Colonic mucosa (tissue), 4 donors: ENCODE data around the gene FAM237A. TPM values are rescaled to one million over a fixed set of nuclear protein-coding genes. Genes with fewer than 3 reads are reported as not detected.

Experiments used
- DNase-seq: peaks from one replicate; pipeline ENCODE4 v3.0.0-alpha.2; 2020
- H3K27ac ChIP-seq: fragments of 200-600 bp; one replicate; pipeline ENCODE4 v1.8.0; 2021
- H3K27me3 ChIP-seq: fragments of 200-600 bp; one replicate; pipeline ENCODE4 v1.8.0; 2021
- H3K36me3 ChIP-seq: fragments of 200-600 bp; one replicate; pipeline ENCODE4 v1.8.0; 2021
- H3K4me1 ChIP-seq: fragments of 200-600 bp; one replicate; pipeline ENCODE4 v1.8.0; 2021; ENCODE audit warnings: mild to moderate bottlenecking
- H3K4me3 ChIP-seq: fragments of 200-600 bp; one replicate; pipeline ENCODE4 v1.8.0; 2021
- H3K9ac ChIP-seq, 2 donors: one replicate each; pipeline ENCODE4 v1.7.0; 2013; ENCODE audit warnings: control low read depth in 2 of 2, low read depth in 2 of 2, low read length in 2 of 2
- H3K9me3 ChIP-seq: fragments of 200-600 bp; one replicate; pipeline ENCODE4 v1.8.0; 2021
- intact Hi-C: fragments of 100-400 bp; cut with DNase I; formaldehyde crosslinking; loops from one replicate; pipeline ENCODE4 v1.14.1; 2022
- total RNA-seq, 2 donors: library from RNA; stranded (reverse); fragmentation: NEBNext Ultra II Directional in 1 of 2; extraction: Animal tissue kit (Norgen Biotek cat#: 25700) in 1 of 2; gene quantifications; one replicate each; pipeline ENCODE4 v1.2.1, GENCODE V29; 2021
- TF ChIP-seq, protein P1 (sequence below): fragments of 200-600 bp; IDR thresholded peaks from one replicate; pipeline ENCODE4 v1.8.0; 2022; ENCODE audit warnings: antibody characterized with exemption, mild to moderate bottlenecking
- donor health status: healthy.
- donor health status: DM: no; HTN: no; CAD: no.
- donor health status: DM: no; HTN: no; CAD: no.

The FAM237A gene
- total RNA-seq, 2 donors from 2014 or later: not detected

- TF ChIP-seq, protein P1, sequence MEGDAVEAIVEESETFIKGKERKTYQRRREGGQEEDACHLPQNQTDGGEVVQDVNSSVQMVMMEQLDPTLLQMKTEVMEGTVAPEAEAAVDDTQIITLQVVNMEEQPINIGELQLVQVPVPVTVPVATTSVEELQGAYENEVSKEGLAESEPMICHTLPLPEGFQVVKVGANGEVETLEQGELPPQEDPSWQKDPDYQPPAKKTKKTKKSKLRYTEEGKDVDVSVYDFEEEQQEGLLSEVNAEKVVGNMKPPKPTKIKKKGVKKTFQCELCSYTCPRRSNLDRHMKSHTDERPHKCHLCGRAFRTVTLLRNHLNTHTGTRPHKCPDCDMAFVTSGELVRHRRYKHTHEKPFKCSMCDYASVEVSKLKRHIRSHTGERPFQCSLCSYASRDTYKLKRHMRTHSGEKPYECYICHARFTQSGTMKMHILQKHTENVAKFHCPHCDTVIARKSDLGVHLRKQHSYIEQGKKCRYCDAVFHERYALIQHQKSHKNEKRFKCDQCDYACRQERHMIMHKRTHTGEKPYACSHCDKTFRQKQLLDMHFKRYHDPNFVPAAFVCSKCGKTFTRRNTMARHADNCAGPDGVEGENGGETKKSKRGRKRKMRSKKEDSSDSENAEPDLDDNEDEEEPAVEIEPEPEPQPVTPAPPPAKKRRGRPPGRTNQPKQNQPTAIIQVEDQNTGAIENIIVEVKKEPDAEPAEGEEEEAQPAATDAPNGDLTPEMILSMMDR: no peak
- Histone ChIP-seq H3K9ac (no peak overlapping the region), H3K4me3 (no peak overlapping the region), H3K27me3 (no peaks in the 10 kb centered on the region), H3K9me3 (no peaks in the 10 kb centered on the region), H3K36me3 (no peaks in the 10 kb centered on the region), H3K27ac (no peak overlapping the region), H3K4me1 (no peaks in the 10 kb centered on the region)
- intact Hi-C loops: no loop called here
- no peak for DNase-seq
Measured at GRCh38 chr2:206626108-206626507, 16.2 kb upstream of the FAM237A start.

DNA sequence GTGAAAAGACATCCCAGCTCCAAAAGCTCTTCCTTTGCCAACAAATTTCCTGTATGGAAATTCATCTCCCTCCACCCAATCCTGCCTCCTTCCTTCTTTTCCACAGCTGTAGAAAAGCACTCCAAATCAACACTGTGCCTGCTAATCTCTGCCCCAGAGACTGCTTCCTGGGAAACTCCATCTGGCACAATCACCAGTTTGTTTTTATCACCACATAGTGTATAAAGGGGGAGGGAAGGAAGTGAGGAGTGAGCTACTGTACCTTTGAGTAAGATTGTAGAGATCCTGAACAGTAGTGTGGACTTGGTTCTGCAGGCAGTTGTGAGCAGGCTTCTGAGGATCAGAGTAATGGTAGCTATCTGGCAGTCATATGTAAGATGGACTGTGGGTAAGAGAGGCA, 14.7 kb upstream of the FAM237A start:
- Histone ChIP-seq H3K27me3 (no peaks in the 10 kb centered on the region), H3K27ac (no peak overlapping the region), H3K4me1 (no peaks in the 10 kb centered on the region), H3K4me3 (no peak overlapping the region), H3K9ac (no peak overlapping the region), H3K36me3 (no peaks in the 10 kb centered on the region), H3K9me3 (no peaks in the 10 kb centered on the region)
- DNase-seq: no peak
- TF ChIP-seq, protein P1: no peak
- intact Hi-C loops: no loop called here

GRCh38 chr2:206631340-206631739, 10.9 kb upstream of the FAM237A start:
- Histone ChIP-seq H3K36me3 (no peaks in the 10 kb centered on the region), H3K4me1 (no peaks in the 10 kb centered on the region), H3K27ac (no peak overlapping the region), H3K9me3 (no peaks in the 10 kb centered on the region), H3K27me3 (no peaks in the 10 kb centered on the region), H3K4me3 (no peak overlapping the region), H3K9ac (no peak overlapping the region)
- TF ChIP-seq, protein P1: no peak
- no peak for DNase-seq
- intact Hi-C loops: no loop called here

- no peak overlapping the region for H3K9ac ChIP-seq
- TF ChIP-seq, protein P1: no peak
- no peak for DNase-seq
- no peak overlapping the region for H3K4me3 ChIP-seq
- H3K4me1 ChIP-seq: no peaks in the 10 kb centered on the region
- H3K27ac ChIP-seq: no peak overlapping the region
- intact Hi-C loops: no loop called here
- no peaks in the 10 kb centered on the region for H3K36me3 ChIP-seq
- no peaks in the 10 kb centered on the region for H3K9me3 ChIP-seq
- H3K27me3 ChIP-seq: no peaks in the 10 kb centered on the region
Measured at GRCh38 chr2:206635015-206635414, 7.3 kb upstream of the FAM237A start.

DNA sequence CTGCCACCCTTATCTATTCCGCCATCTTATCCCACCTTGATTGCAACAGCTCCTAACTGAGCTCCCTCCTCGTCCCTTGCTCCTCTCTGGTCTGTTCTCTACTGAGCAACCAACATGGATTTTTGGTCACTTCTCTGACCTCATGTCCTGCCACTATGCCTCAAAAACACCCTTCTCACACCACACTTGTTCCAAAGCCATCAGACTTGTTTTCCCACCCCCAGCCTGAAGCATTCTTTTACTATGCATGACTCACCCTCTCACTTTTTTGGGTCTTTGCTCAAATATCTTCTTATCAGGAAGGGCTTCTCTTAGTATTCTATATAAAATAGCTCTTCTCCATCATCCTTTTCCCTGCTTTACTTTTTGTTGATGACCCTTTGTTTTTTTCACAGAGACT, 2.7 kb upstream of the FAM237A start:
- no peak overlapping the region for H3K4me3 ChIP-seq

More for the DNA sequence above, 2.7 kb upstream of the FAM237A start:
- intact Hi-C loops: no loop called here
- Histone ChIP-seq H3K9me3 (no peaks in the 10 kb centered on the region), H3K36me3 (no peaks in the 10 kb centered on the region), H3K27me3 (peaks cover 7% of the 10 kb centered on the region), H3K9ac (no peak overlapping the region), H3K4me1 (no peaks in the 10 kb centered on the region), H3K27ac (no peak overlapping the region)
- TF ChIP-seq, protein P1: no peak
- no peak for DNase-seq
